Gastroesophageal sphincter (tissue), 3 donors: ENCODE results near the gene RXFP2.

Experiments
- EP300 ChIP-seq: sonication (generic); formaldehyde crosslinking; IDR thresholded peaks from one replicate; pipeline ENCODE4 v1.6.1; 2017; ENCODE audit warnings: antibody characterized with exemption, mild to moderate bottlenecking
- POLR2A ChIP-seq, 2 donors: fragments of 450-650 bp; IDR thresholded peaks; one replicate each; pipeline ENCODE4 v1.6.1; 2017; ENCODE audit warnings: antibody characterized with exemption in 2 of 2, mild to moderate bottlenecking in 2 of 2, moderate library complexity in 1 of 2
- TF ChIP-seq, protein P1 (sequence below), 4 experiments: fragments of 200-600 bp in 2 of 4; fragments of 450-650 bp in 2 of 4; sonication (generic) in 1 of 4; IDR thresholded peaks; one replicate each; pipeline ENCODE4 v1.5.1; 2017 to 2019; ENCODE audit warnings: antibody characterized with exemption in 4 of 4, mild to moderate bottlenecking in 2 of 4, moderate library complexity in 2 of 4

DNA sequence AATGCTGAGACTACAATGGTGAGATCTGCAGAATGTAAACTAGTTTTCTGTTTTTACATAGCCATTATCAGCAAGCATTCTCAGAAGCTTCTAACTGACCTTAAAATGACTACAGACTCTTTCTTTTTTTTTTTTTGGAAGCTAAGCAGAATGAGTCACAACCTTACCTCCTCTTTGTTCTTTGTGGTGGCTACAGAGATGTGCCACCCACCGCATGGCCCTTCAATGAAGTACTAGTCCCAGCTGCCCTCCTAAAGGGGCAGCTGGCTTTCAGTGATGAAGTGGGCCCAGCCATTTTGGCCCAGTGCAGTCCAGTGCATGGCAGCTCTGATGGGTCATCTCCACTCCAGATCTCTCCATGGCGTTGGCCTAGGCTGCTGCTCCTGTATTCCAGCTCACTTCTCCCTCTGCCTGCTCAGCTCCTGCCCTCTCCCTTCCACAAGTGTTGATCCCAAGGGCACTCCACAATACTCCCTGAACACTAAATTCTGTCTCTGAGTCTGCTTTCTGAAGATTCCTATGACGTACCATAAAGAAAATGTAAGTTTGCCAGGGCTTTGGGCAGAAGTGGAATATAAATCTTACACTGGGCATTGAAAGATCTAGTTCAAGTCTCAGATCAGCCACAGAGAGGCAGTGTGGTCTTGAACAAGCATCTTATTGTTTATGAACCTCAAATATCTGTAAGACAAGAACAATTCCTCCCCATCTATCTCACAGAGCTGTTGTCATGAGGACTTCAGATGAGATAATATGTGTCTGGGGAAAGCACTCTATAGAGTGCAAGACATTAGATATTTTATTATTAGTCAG, 85.6 kb downstream of the RXFP2 start:
- no peak for TF ChIP-seq POLR2A (IDR thresholded peaks at IDR 0.05)
- TF ChIP-seq, protein P1, sequence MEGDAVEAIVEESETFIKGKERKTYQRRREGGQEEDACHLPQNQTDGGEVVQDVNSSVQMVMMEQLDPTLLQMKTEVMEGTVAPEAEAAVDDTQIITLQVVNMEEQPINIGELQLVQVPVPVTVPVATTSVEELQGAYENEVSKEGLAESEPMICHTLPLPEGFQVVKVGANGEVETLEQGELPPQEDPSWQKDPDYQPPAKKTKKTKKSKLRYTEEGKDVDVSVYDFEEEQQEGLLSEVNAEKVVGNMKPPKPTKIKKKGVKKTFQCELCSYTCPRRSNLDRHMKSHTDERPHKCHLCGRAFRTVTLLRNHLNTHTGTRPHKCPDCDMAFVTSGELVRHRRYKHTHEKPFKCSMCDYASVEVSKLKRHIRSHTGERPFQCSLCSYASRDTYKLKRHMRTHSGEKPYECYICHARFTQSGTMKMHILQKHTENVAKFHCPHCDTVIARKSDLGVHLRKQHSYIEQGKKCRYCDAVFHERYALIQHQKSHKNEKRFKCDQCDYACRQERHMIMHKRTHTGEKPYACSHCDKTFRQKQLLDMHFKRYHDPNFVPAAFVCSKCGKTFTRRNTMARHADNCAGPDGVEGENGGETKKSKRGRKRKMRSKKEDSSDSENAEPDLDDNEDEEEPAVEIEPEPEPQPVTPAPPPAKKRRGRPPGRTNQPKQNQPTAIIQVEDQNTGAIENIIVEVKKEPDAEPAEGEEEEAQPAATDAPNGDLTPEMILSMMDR (IDR thresholded peaks at IDR 0.05) = no peak
- TF ChIP-seq EP300 = no peak
